Measurements from ENCODE around the gene IQCK.

The IQCK gene

DNA sequence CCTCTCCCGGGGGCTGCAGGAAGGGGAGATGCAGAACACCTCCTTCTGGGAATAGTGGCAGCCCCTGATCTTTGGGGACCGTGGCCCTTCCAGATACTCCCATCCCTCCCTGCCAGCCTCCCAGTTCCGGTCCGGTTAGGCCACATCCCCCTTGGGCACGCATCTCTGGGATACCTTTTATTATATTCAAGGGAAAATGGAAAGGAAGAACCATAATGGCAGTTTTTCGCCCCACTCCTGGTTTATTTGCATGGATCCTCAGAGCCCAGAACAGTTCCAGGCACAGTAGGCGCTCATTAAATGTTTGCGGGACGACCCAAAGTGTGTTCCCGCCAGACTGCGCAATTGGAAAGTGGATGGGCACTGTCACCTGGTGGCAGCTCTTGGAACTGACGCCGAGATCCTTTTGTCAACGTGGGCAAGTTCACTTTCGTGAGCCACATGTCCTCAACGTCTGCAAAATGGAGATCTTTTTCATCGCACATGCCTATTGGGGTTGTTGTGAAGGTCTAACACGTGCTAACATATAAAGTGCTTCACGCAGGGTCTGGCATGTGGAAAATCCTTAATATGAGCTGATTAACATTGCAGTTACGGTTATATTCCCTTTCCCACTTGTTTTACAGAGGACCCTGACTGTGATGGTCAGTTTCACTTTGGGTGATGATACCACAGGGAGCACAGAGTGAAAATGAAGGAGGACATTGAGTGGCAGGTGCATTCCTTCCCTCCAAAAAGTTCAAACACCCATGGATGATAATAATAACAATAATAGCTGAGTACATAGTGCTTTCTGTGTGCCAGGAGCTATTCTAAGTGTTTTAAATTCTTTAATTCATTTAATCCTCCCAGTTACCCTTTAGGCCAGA lies 168.2 kb downstream of the IQCK start:
- H3K4me3 ChIP-seq = 0 out of 2 replicates have a peak overlapping the region, but pooled peaks have one; percentile 15
- no peaks in the 10 kb centered on the region for H3K9me3 ChIP-seq (ENCODE audit: low read depth, low read length)
- DNase-seq (ENCODE audit: low read depth, low spot score) = peak; percentile 52
- H3K27ac ChIP-seq = no peak overlapping the region
- H3K9ac ChIP-seq (ENCODE audit: insufficient read length) = no peak overlapping the region
- TF ChIP-seq POLR2AphosphoS5 (IDR thresholded peaks at IDR 0.05; ENCODE audit: borderline replicate concordance, low read depth, low read length) (no peak), FOXP2 (optimal IDR thresholded peaks at IDR 0.05; ENCODE audit: control extremely low read depth, extremely low read length, insufficient read depth) (peak; percentile 56), EZH2 (IDR thresholded peaks at IDR 0.05) (no peak)
- H3K36me3 ChIP-seq (ENCODE audit: insufficient read depth, low read length) = no peaks in the 10 kb centered on the region

DNA sequence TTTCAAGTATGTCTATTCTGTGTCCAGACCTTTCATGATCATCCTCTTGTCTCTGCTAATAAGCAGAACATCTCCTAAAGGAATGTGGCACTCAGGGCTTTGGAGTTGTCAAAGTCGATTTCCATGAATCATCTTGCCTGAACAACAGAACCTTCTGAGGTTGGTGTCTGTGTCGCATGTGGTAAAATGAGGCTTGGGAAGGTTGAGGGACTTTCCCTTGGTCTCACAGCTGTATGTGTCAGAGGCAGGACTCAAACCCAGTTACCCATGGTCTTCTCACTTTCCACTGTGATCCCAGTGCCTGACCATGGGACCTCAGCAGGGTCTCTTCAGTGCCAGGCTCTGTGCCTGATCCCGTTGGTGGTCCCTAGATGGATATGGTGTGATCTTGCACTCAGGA lies 170.8 kb downstream of the IQCK start:
- no peaks in the 10 kb centered on the region for H3K36me3 ChIP-seq (ENCODE audit: insufficient read depth, low read length)
- no peak for DNase-seq (ENCODE audit: low read depth, low spot score)
- no peak overlapping the region for H3K9ac ChIP-seq (ENCODE audit: insufficient read length)
- no peak overlapping the region for H3K4me3 ChIP-seq
- TF ChIP-seq FOXP2 (optimal IDR thresholded peaks at IDR 0.05; ENCODE audit: control extremely low read depth, extremely low read length, insufficient read depth) = no peak
- no peak for TF ChIP-seq EZH2 (IDR thresholded peaks at IDR 0.05)
- no peak for TF ChIP-seq POLR2AphosphoS5 (IDR thresholded peaks at IDR 0.05; ENCODE audit: borderline replicate concordance, low read depth, low read length)
- no peaks in the 10 kb centered on the region for H3K9me3 ChIP-seq (ENCODE audit: low read depth, low read length)
- H3K27ac ChIP-seq = no peak overlapping the region

- Histone ChIP-seq H3K36me3 (ENCODE audit: insufficient read depth, low read length) (no peaks in the 10 kb centered on the region), H3K9me3 (ENCODE audit: low read depth, low read length) (no peaks in the 10 kb centered on the region), H3K4me3 (no peak overlapping the region), H3K27ac (no peak overlapping the region), H3K9ac (ENCODE audit: insufficient read length) (no peak overlapping the region)
- no peak for TF ChIP-seq EZH2 (IDR thresholded peaks at IDR 0.05)
- no peak for TF ChIP-seq POLR2AphosphoS5 (IDR thresholded peaks at IDR 0.05; ENCODE audit: borderline replicate concordance, low read depth, low read length)
- no peak for TF ChIP-seq FOXP2 (optimal IDR thresholded peaks at IDR 0.05; ENCODE audit: control extremely low read depth, extremely low read length, insufficient read depth)
- DNase-seq (ENCODE audit: low read depth, low spot score) = no peak
Observed at GRCh38 chr16:19890901-19891300, 172.8 kb downstream of the IQCK start.

- DNase-seq (ENCODE audit: low read depth, low spot score) = no peak
- no peak for TF ChIP-seq POLR2AphosphoS5 (IDR thresholded peaks at IDR 0.05; ENCODE audit: borderline replicate concordance, low read depth, low read length)
- TF ChIP-seq EZH2 (IDR thresholded peaks at IDR 0.05) = no peak
- TF ChIP-seq FOXP2 (optimal IDR thresholded peaks at IDR 0.05; ENCODE audit: control extremely low read depth, extremely low read length, insufficient read depth) = no peak
- Histone ChIP-seq H3K27ac (no peak overlapping the region), H3K4me3 (no peak overlapping the region), H3K9me3 (ENCODE audit: low read depth, low read length) (no peaks in the 10 kb centered on the region), H3K9ac (ENCODE audit: insufficient read length) (no peak overlapping the region), H3K36me3 (ENCODE audit: insufficient read depth, low read length) (no peaks in the 10 kb centered on the region)
Observed at GRCh38 chr16:19892902-19893301, 174.8 kb downstream of the IQCK start.

DNA sequence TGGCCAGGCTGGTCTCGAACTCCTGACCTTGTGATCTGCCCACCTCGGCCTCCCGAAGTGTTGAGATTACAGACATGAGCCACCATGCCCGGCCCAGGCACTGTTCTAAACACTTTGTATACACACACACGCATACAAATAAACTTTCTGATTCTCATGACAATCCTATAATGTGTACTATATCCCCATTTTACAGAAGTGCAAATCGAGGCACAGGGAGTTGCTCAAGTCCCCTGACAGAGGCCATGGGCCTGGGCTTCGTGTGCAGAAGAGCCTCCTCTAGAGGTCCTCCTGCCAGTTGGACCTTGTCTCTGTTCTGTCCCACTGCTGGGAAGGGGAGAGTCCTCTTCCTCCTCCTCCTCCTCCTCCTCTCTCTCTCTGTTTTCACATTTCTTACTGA lies 176.5 kb downstream of the IQCK start:
- H3K27ac ChIP-seq = no peak overlapping the region
- TF ChIP-seq EZH2 (IDR thresholded peaks at IDR 0.05) (no peak), POLR2AphosphoS5 (IDR thresholded peaks at IDR 0.05; ENCODE audit: borderline replicate concordance, low read depth, low read length) (no peak), FOXP2 (optimal IDR thresholded peaks at IDR 0.05; ENCODE audit: control extremely low read depth, extremely low read length, insufficient read depth) (no peak)
- no peak overlapping the region for H3K4me3 ChIP-seq
- no peaks in the 10 kb centered on the region for H3K36me3 ChIP-seq (ENCODE audit: insufficient read depth, low read length)
- no peak overlapping the region for H3K9ac ChIP-seq (ENCODE audit: insufficient read length)
- no peaks in the 10 kb centered on the region for H3K9me3 ChIP-seq (ENCODE audit: low read depth, low read length)
- DNase-seq (ENCODE audit: low read depth, low spot score) = no peak

DNA sequence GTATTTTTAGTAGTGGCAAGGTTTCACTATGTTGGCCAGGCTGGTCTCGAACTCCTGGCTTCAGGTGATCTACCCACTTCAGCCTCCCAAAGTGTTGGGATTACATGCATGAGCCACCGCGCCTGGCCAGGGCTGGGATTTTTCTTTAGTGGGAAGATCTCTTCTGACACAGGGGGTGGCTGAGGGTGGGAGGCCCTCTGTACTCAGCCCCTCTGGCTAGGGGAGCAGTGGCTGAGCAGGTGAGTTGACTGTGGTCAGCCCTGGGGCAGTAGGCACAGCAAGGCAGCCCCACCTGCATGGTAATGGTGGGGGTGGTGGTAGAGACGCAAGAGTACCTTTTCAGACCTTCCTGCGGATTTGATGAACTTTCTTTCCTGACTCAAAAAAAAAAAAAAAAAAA lies 178.9 kb downstream of the IQCK start:
- H3K27ac ChIP-seq = no peak overlapping the region
- H3K9ac ChIP-seq (ENCODE audit: insufficient read length) = no peak overlapping the region
- H3K9me3 ChIP-seq (ENCODE audit: low read depth, low read length) = no peaks in the 10 kb centered on the region
- H3K36me3 ChIP-seq (ENCODE audit: insufficient read depth, low read length) = no peaks in the 10 kb centered on the region
- H3K4me3 ChIP-seq = no peak overlapping the region
- no peak for DNase-seq (ENCODE audit: low read depth, low spot score)
- TF ChIP-seq EZH2 (IDR thresholded peaks at IDR 0.05) (no peak), FOXP2 (optimal IDR thresholded peaks at IDR 0.05; ENCODE audit: control extremely low read depth, extremely low read length, insufficient read depth) (no peak), POLR2AphosphoS5 (IDR thresholded peaks at IDR 0.05; ENCODE audit: borderline replicate concordance, low read depth, low read length) (no peak)

DNA sequence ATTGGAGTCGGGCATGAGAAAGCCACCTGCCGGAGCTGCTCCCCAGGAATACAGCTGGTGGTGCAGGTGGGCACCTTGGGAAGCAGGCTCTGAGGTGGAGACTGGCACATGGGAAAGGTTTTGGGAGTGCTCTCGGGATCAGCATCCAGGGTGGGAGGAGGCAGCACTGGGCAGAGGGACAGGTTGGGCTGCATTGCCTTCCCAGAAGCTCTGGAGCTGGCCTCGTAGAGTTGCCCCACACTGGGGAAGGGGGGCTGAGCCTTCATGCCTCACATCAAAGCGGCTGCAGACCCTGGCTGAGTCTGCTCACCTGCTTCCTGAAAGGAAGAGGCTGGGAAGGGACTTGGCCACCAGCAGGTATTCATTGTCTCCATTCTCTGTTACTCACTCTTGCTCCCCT lies 180.1 kb downstream of the IQCK start:
- DNase-seq (ENCODE audit: low read depth, low spot score) = no peak
- Histone ChIP-seq H3K4me3 (no peak overlapping the region), H3K9me3 (ENCODE audit: low read depth, low read length) (no peaks in the 10 kb centered on the region), H3K27ac (no peak overlapping the region), H3K9ac (ENCODE audit: insufficient read length) (no peak overlapping the region), H3K36me3 (ENCODE audit: insufficient read depth, low read length) (no peaks in the 10 kb centered on the region)
- TF ChIP-seq POLR2AphosphoS5 (IDR thresholded peaks at IDR 0.05; ENCODE audit: borderline replicate concordance, low read depth, low read length) (no peak), EZH2 (IDR thresholded peaks at IDR 0.05) (no peak), FOXP2 (optimal IDR thresholded peaks at IDR 0.05; ENCODE audit: control extremely low read depth, extremely low read length, insufficient read depth) (no peak)

DNA sequence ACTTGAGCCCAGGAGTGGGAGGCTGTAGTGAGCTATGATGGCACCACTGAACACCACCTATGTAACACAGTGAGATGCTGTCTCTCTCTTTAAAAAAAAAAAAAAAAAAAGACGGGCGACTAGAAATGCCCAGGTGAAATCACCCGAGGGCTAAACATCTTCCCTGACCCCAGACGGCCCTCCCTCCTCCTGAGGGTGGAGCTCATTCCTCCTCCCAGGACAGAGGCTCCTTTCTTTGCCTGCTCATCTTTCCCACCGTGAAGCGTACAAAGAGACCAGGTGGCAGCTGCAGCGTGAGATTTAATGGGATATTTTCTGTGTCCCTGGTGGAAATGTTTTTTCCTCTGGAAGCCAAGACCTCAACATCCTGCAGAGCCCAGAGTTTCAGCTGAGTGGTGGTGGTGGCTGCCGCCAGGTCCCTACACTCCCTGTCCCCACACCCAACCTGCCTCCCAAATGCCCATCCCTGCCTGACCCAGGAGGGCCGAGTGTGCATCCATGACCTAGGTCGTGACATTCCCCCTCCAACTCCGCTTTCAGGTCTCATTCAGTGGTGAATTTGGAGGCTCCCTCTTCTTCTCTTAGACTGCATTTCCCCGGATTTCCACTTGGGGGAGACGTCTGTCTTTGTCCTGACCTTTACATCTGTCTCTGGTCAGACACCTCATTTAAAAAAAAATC lies 181.0 kb downstream of the IQCK start:
- H3K9ac ChIP-seq (ENCODE audit: insufficient read length) = no peak overlapping the region
- no peak overlapping the region for H3K27ac ChIP-seq
- no peak overlapping the region for H3K4me3 ChIP-seq
- H3K9me3 ChIP-seq (ENCODE audit: low read depth, low read length) = no peaks in the 10 kb centered on the region
- no peak for DNase-seq (ENCODE audit: low read depth, low spot score)
- no peak for TF ChIP-seq EZH2 (IDR thresholded peaks at IDR 0.05)
- no peak for TF ChIP-seq FOXP2 (optimal IDR thresholded peaks at IDR 0.05; ENCODE audit: control extremely low read depth, extremely low read length, insufficient read depth)
- no peak for TF ChIP-seq POLR2AphosphoS5 (IDR thresholded peaks at IDR 0.05; ENCODE audit: borderline replicate concordance, low read depth, low read length)
- no peaks in the 10 kb centered on the region for H3K36me3 ChIP-seq (ENCODE audit: insufficient read depth, low read length)

Data from SK-N-MC (cell line).